CD4-positive, alpha-beta T cell (primary cell): ENCODE measurements around the gene UXS1. TPM values are rescaled to one million over a fixed set of nuclear protein-coding genes. Genes with fewer than 3 reads are reported as not detected.
A peak's percentile ranks its signal among the peaks of the same experiment; 100 is the strongest.

Experiments used
- ATAC-seq: fragments of 200-7000 bp; cut with Tn5 transposase; one replicate; pipeline ENCODE4 v1.10.0; 2022; ENCODE audit warnings: mild to moderate bottlenecking; ENCODE audit not compliant: poor library complexity
- CTCF ChIA-PET: fragments of 350-600 bp; sonication (Branson Sonifier 250); formaldehyde crosslinking; loops from one replicate; lab custom pipeline; 2021; ENCODE audit warnings: antibody characterized with exemption, inconsistent platforms; lab: Charles Lee
- POLR2A ChIA-PET: fragments of 350-600 bp; sonication (Branson Sonifier 250); formaldehyde crosslinking; loops from one replicate; lab custom pipeline; 2021; ENCODE audit warnings: antibody characterized with exemption, inconsistent platforms; lab: Charles Lee
- DNase-seq, 14 experiments: peaks; one replicate each; pipeline ENCODE4 v3.0.0-alpha.2; 2013 to 2020; ENCODE audit warnings: mixed read lengths in 2 of 14
- H3K27ac ChIP-seq, 2 donors: one replicate each; pipeline versions ENCODE4 v1.5.1 to v1.7.0; 2013; ENCODE audit warnings: low read length in 2 of 2, low read depth in 1 of 2, mild to moderate bottlenecking in 1 of 2
- H3K27me3 ChIP-seq, 2 experiments: 1 replicate in 1 of 2; 2 replicates in 1 of 2; pipeline versions ENCODE4 v1.6.1 to v1.7.0; 2013; ENCODE audit warnings: low read length in 2 of 2, control low read depth in 1 of 2, mild to moderate bottlenecking in 1 of 2, moderate library complexity in 1 of 2; ENCODE audit not compliant: insufficient read depth in 2 of 2, control insufficient read depth in 1 of 2
- H3K36me3 ChIP-seq: one replicate; pipeline ENCODE4 v1.6.1; 2013; ENCODE audit warnings: low read length, control low read depth; ENCODE audit not compliant: insufficient read depth
- H3K4me1 ChIP-seq: one replicate; pipeline ENCODE4 v1.6.1; 2013; ENCODE audit warnings: low read length, control low read depth; ENCODE audit not compliant: insufficient read depth
- H3K4me3 ChIP-seq: one replicate; pipeline ENCODE4 v1.5.1; 2013; ENCODE audit warnings: mild to moderate bottlenecking, low read length, moderate library complexity
- H3K9me3 ChIP-seq, 2 experiments: 1 replicate in 1 of 2; 2 replicates in 1 of 2; pipeline versions ENCODE4 v1.6.1 to v1.7.0; 2013; ENCODE audit warnings: low read length in 2 of 2, mild to moderate bottlenecking in 2 of 2, control low read depth in 1 of 2, moderate library complexity in 1 of 2; ENCODE audit not compliant: control insufficient read depth in 1 of 2, insufficient read depth in 1 of 2
- H3K27ac Mint-ChIP-seq: one replicate; pipeline ENCODE4 v1.8.0; 2020; ENCODE audit warnings: mixed read lengths
- H3K27me3 Mint-ChIP-seq: one replicate; pipeline ENCODE4 v1.8.0; 2021; ENCODE audit warnings: mixed read lengths
- H3K36me3 Mint-ChIP-seq: one replicate; pipeline ENCODE4 v1.8.0; 2021; ENCODE audit warnings: low read depth, mixed read lengths
- H3K4me1 Mint-ChIP-seq: one replicate; pipeline ENCODE4 v1.8.0; 2021; ENCODE audit warnings: low read depth, mixed read lengths
- H3K4me3 Mint-ChIP-seq: one replicate; pipeline ENCODE4 v1.8.0; 2020; ENCODE audit warnings: mild to moderate bottlenecking, mixed read lengths
- H3K9me3 Mint-ChIP-seq: one replicate; pipeline ENCODE4 v1.8.0; 2020; ENCODE audit warnings: mixed read lengths
- CTCF ChIP-seq: fragments of 200-600 bp; IDR thresholded peaks from one replicate; pipeline ENCODE4 v1.8.0; 2022; ENCODE audit warnings: antibody characterized with exemption, mild to moderate bottlenecking
- intact Hi-C, 2 experiments: fragments of 100-400 bp; cut with DNase I in 1 of 2; cut with micrococcal nuclease in 1 of 2; formaldehyde crosslinking; loops; one replicate each; pipeline versions ENCODE4 v1.15.1 to v1.9.0; 2023 to 2025; cut with DNase I, micrococcal nuclease
- total RNA-seq, 174 experiments: library from RNA in 2 of 174; stranded (reverse) in 2 of 174; gene quantifications; one replicate each; pipeline ENCODE4 v1.2.3 and lab custom pipeline; 2021 to 2026

UXS1 gene
- total RNA-seq, 2 experiments from 2014 or later: 59.3 to 67.1 TPM

- no peaks in the 10 kb centered on the region for H3K36me3 ChIP-seq
- no peak overlapping the region for H3K4me3 ChIP-seq
- ATAC-seq: no peak
- H3K27ac ChIP-seq: no peak overlapping the region
- TF ChIP-seq CTCF: no peak
- peaks cover 96% of the 10 kb centered on the region for H3K4me1 Mint-ChIP-seq
- peaks cover 14% of the 10 kb centered on the region for H3K36me3 Mint-ChIP-seq
- peaks cover 46% of the 10 kb centered on the region for H3K4me1 ChIP-seq
- H3K4me3 Mint-ChIP-seq: no peak overlapping the region
- POLR2A ChIA-PET: interaction anchor here (1.0 kb wide), 1 partner anchor 10 kb away, joined by 3 read pairs; no protein-coding TSS in a partner anchor
- DNase-seq: no peak
- H3K27me3 Mint-ChIP-seq: no peaks in the 10 kb centered on the region
- H3K9me3 ChIP-seq: no peaks in the 10 kb centered on the region
- no peaks in the 10 kb centered on the region for H3K27me3 ChIP-seq
- no peaks in the 10 kb centered on the region for H3K9me3 Mint-ChIP-seq
- peak overlapping the region; percentile 95 for H3K27ac Mint-ChIP-seq
- intact Hi-C loops: no loop called here
- CTCF ChIA-PET: interaction anchor here (1.6 kb wide), 1 partner anchor 293 kb away, joined by 3 read pairs; no protein-coding TSS in a partner anchor
Observed at GRCh38 chr2:106167067-106167466, 27.0 kb downstream of the UXS1 start.

GRCh38 chr2:106165561-106165960, 28.5 kb downstream of the UXS1 start:
- Mint-ChIP-seq H3K27ac (peak overlapping the region; percentile 95), H3K4me3 (no peak overlapping the region), H3K4me1 (peaks cover 100% of the 10 kb centered on the region), H3K9me3 (no peaks in the 10 kb centered on the region), H3K36me3 (peaks cover 14% of the 10 kb centered on the region), H3K27me3 (no peaks in the 10 kb centered on the region)
- POLR2A ChIA-PET: interaction anchor here (1.2 to 2.2 kb wide), 3 partner anchors 10 to 27 kb away, joined by 4 to 7 read pairs (median 6); no protein-coding TSS in a partner anchor
- H3K9me3 ChIP-seq: no peaks in the 10 kb centered on the region
- peaks cover 59% of the 10 kb centered on the region for H3K4me1 ChIP-seq
- H3K4me3 ChIP-seq: no peak overlapping the region
- no peaks in the 10 kb centered on the region for H3K27me3 ChIP-seq
- CTCF ChIA-PET: interaction anchor here (0.9 to 1.9 kb wide), 2 partner anchors 9 to 17 kb away, joined by 3 to 4 read pairs; no protein-coding TSS in a partner anchor
- TF ChIP-seq CTCF: no peak
- no peaks in the 10 kb centered on the region for H3K36me3 ChIP-seq
- peak overlapping the region in 1 of 2 donors; percentile 6 for H3K27ac ChIP-seq
- DNase-seq (no peak), ATAC-seq (no peak)
- intact Hi-C loops: loop anchor here in 1 of 2 experiments (2.0 kb wide), 1 partner anchor 25 kb away; no protein-coding TSS in a partner anchor

GRCh38 chr2:106165029-106165428, 29.1 kb downstream of the UXS1 start:
- intact Hi-C loops: loop anchor here in 1 of 2 experiments (2.0 kb wide), 1 partner anchor 26 kb away; no protein-coding TSS in a partner anchor
- Histone ChIP-seq H3K27ac (peak overlapping the region; percentile 18 to 30), H3K36me3 (no peaks in the 10 kb centered on the region), H3K27me3 (no peaks in the 10 kb centered on the region), H3K4me3 (no peak overlapping the region), H3K9me3 (no peaks in the 10 kb centered on the region), H3K4me1 (peaks cover 61% of the 10 kb centered on the region)
- no peaks in the 10 kb centered on the region for H3K27me3 Mint-ChIP-seq
- H3K4me3 Mint-ChIP-seq: peak overlapping the region; percentile 46
- H3K36me3 Mint-ChIP-seq: peaks cover 19% of the 10 kb centered on the region
- peak overlapping the region; percentile 95 for H3K27ac Mint-ChIP-seq
- POLR2A ChIA-PET: interaction anchor here (1.0 to 2.2 kb wide), 4 partner anchors 9 to 30 kb away, joined by 3 to 7 read pairs (median 5); no protein-coding TSS in a partner anchor
- no peak for TF ChIP-seq CTCF
- CTCF ChIA-PET: interaction anchor here (1.9 kb wide), 1 partner anchor 8 kb away, joined by 4 read pairs; no protein-coding TSS in a partner anchor
- DNase-seq (peak in 1 of 14 experiments; percentile 34), ATAC-seq (no peak)
- H3K9me3 Mint-ChIP-seq: no peaks in the 10 kb centered on the region
- peaks cover 100% of the 10 kb centered on the region for H3K4me1 Mint-ChIP-seq
